ENCODE results near the gene S100A13.
"Not testable (repeated sequence)": the region's sequence is repeated elsewhere in the genome, so short reads cannot be mapped to it uniquely, and the experiment has no call there.

The S100A13 gene

DNA sequence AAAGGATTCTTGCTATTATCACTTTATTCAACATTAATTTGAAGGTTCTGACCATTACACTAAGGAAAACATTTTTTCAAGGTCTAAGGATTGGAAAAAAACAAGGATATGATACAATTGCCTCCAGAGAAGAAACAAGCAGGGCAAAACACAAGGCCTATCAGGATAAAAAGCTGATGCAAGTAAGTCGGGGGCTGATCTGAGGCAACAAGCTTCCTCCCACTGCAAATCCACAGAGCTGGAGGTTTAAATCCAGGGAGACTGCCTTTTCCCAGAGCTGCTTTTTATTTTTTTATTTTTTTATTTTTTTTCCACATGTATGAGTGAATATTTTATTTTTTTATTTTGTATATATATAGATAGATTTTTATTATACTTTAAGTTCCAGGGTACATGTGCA is 42.3 kb downstream of the S100A13 start:
- no peak for TF ChIP-seq CTCF (conservative IDR thresholded peaks at IDR 0.05)
- no peak overlapping the region for H3K27ac ChIP-seq

DNA sequence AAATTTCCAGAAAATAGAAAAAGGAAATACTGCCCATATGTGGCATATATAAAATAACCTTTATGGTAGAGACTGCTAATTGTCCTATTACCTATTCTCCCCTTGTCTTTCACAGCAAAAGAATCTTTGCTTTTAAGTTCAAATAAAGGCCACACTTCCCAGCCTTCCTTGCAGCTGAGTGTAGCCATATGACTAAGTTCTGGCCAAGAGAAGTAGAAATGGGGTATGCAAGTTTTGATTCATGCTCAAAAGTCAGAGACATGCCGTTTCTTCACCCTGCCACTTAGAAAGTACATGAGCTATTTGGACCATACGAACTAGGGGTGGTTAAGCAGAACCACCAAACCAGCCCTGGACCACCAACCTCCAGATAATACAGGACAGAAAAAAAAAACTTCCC is 43.3 kb downstream of the S100A13 start:
- no peak overlapping the region for H3K27ac ChIP-seq

GRCh38 chr1:153583514-153583913 is 43.8 kb downstream of the S100A13 start:
- H3K27ac ChIP-seq: not testable (repeated sequence)

More for the DNA sequence above, 43.3 kb downstream of the S100A13 start:
- TF ChIP-seq ZFX (IDR thresholded peaks at IDR 0.05) (no peak), CTCF (conservative IDR thresholded peaks at IDR 0.05) (no peak)

- H3K27ac ChIP-seq: not testable (repeated sequence)
Measured at GRCh38 chr1:153582836-153583235, 44.5 kb downstream of the S100A13 start.

GRCh38 chr1:153578936-153579335 is 48.4 kb downstream of the S100A13 start:
- H3K27ac ChIP-seq: no peak overlapping the region
- TF ChIP-seq ZFX (IDR thresholded peaks at IDR 0.05) (no peak), CTCF (conservative IDR thresholded peaks at IDR 0.05) (no peak)

- no peak overlapping the region for H3K27ac ChIP-seq
- TF ChIP-seq CTCF (conservative IDR thresholded peaks at IDR 0.05): no peak
Measured at GRCh38 chr1:153578490-153578889, 48.8 kb downstream of the S100A13 start.

DNA sequence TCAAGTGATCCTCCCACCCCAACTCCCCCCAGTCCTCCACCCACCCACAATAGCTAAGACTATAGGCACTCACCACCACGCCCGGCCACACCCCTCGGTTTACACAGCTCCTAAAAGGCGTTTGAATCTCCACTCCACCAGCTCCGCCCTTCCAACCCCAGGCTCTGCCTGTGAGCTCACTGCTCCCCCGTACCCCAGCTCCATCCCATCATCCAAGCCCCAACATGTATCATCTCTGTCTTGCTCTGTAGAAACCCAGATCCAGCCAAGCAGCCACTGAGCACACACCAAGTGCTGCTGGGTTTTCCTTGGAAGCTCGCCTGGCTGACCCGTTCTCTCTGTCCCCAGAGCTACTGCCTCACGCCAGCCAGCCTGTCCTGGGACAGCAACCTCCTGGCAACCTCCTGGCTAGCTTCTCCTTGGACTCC is 49.7 kb downstream of the S100A13 start:
- no peak overlapping the region for H3K27ac ChIP-seq
- TF ChIP-seq CTCF (conservative IDR thresholded peaks at IDR 0.05) (no peak), ZFX (IDR thresholded peaks at IDR 0.05) (no peak)

- no peak overlapping the region for H3K27ac ChIP-seq
Measured at GRCh38 chr1:153577138-153577537, 50.2 kb downstream of the S100A13 start.

DNA sequence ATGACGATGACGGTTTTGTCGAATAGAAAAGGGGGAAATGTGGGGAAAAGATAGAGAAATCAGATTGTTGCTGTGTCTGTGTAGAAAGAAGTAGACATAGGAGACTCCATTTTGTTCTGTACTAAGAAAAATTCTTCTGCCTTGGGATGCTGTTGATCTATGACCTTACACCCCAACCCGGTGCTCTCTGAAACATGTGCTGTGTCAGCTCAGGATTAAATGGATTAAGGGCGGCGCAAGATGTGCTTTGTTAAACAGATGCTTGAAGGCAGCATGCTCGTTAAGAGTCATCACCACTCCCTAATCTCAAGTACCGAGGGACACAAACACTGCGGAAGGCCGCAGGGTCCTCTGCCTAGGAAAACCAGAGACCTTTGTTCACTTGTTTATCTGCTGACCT is 51.8 kb downstream of the S100A13 start:
- not testable (repeated sequence) for H3K27ac ChIP-seq

More at GRCh38 chr1:153577138-153577537, 50.2 kb downstream of the S100A13 start:
- TF ChIP-seq CTCF (conservative IDR thresholded peaks at IDR 0.05) (no peak), ZFX (IDR thresholded peaks at IDR 0.05) (no peak)

GRCh38 chr1:153575081-153575491 is 52.2 kb downstream of the S100A13 start:
- not testable (repeated sequence) for H3K27ac ChIP-seq
